ENCODE measurements around the gene TNRC18. TPM values are rescaled to one million over a fixed set of nuclear protein-coding genes. Genes with fewer than 3 reads are reported as not detected.

Gene TNRC18
- polyA plus RNA-seq, 1 donor from 2014 or later = 23.6 TPM

- Histone ChIP-seq H3K4me3 (ENCODE audit: low read length) (no peak overlapping the region), H3K36me3 (ENCODE audit: insufficient read depth, low read length) (no peaks in the 10 kb centered on the region), H3K4me2 (ENCODE audit: low read length) (no peak overlapping the region), H3K9me2 (ENCODE audit: insufficient read depth, low read length) (no peaks in the 10 kb centered on the region), H3K79me2 (replicated peaks; ENCODE audit: insufficient read depth, low read length) (peaks cover 91% of the 10 kb centered on the region), H3K27me3 (ENCODE audit: insufficient read depth, low read depth, low read length) (no peaks in the 10 kb centered on the region), H3K9me3 (ENCODE audit: low read length) (no peaks in the 10 kb centered on the region), H3K9ac (ENCODE audit: low read length) (no peak overlapping the region), H3K27ac (ENCODE audit: low read length) (no peak overlapping the region), H4K20me1 (ENCODE audit: insufficient read depth) (peaks cover 20% of the 10 kb centered on the region), H2AFZ (ENCODE audit: low read depth, low read length) (no peak overlapping the region), H3F3A (ENCODE audit: insufficient read depth, low read length, poor library complexity, severe bottlenecking) (no peaks in the 10 kb centered on the region)
- TF ChIP-seq POLR2AphosphoS5 (IDR thresholded peaks at IDR 0.05) (no peak), CTCF (IDR thresholded peaks at IDR 0.05; ENCODE audit: poor library complexity, severe bottlenecking) (no peak), EZH2 (IDR thresholded peaks at IDR 0.05; ENCODE audit: borderline replicate concordance, insufficient read depth, low read length, poor library complexity, severe bottlenecking) (no peak), RAD21 (conservative IDR thresholded peaks at IDR 0.05) (no peak)
These were observed 25.9 kb downstream of the TNRC18 start for GRCh38 chr7:5397736-5398135.

- H3K9me3 ChIP-seq (ENCODE audit: low read length) = no peaks in the 10 kb centered on the region
- H3K9me2 ChIP-seq (ENCODE audit: insufficient read depth, low read length) = no peaks in the 10 kb centered on the region
- H3F3A ChIP-seq (ENCODE audit: insufficient read depth, low read length, poor library complexity, severe bottlenecking) = no peaks in the 10 kb centered on the region
- no peak overlapping the region for H2AFZ ChIP-seq (ENCODE audit: low read depth, low read length)
- no peak overlapping the region for H3K9ac ChIP-seq (ENCODE audit: low read length)
- peaks cover 90% of the 10 kb centered on the region for H3K79me2 ChIP-seq (replicated peaks; ENCODE audit: insufficient read depth, low read length)
- no peak overlapping the region for H3K4me3 ChIP-seq (ENCODE audit: low read length)
- no peaks in the 10 kb centered on the region for H3K27me3 ChIP-seq (ENCODE audit: insufficient read depth, low read depth, low read length)
- peaks cover 20% of the 10 kb centered on the region for H4K20me1 ChIP-seq (ENCODE audit: insufficient read depth)
- H3K36me3 ChIP-seq (ENCODE audit: insufficient read depth, low read length) = no peaks in the 10 kb centered on the region
- no peak overlapping the region for H3K4me2 ChIP-seq (ENCODE audit: low read length)
- no peak overlapping the region for H3K27ac ChIP-seq (ENCODE audit: low read length)
- TF ChIP-seq RAD21 (conservative IDR thresholded peaks at IDR 0.05) (no peak), EZH2 (IDR thresholded peaks at IDR 0.05; ENCODE audit: borderline replicate concordance, insufficient read depth, low read length, poor library complexity, severe bottlenecking) (no peak), POLR2AphosphoS5 (IDR thresholded peaks at IDR 0.05) (no peak), SMC3 (conservative IDR thresholded peaks at IDR 0.05; ENCODE audit: poor library complexity) (no peak), EP300 (conservative IDR thresholded peaks at IDR 0.05; ENCODE audit: poor library complexity, severe bottlenecking) (no peak), MXI1 (conservative IDR thresholded peaks at IDR 0.05; ENCODE audit: poor library complexity, severe bottlenecking) (no peak), TAF1 (IDR thresholded peaks at IDR 0.05; ENCODE audit: low read depth) (no peak), REST (IDR thresholded peaks at IDR 0.05; ENCODE audit: borderline replicate concordance) (no peak), CTCF (IDR thresholded peaks at IDR 0.05; ENCODE audit: poor library complexity, severe bottlenecking) (no peak)
These were observed 26.5 kb downstream of the TNRC18 start for GRCh38 chr7:5396999-5397663.
